A549 (cell line): ENCODE measurements around the gene CCDC40. TPM values are rescaled to one million over a fixed set of nuclear protein-coding genes. Genes with fewer than 3 reads are reported as not detected.

Source experiments
- ATAC-seq, 2 experiments: fragments of 200-7000 bp in 1 of 2; fragments of >200 bp in 1 of 2; cut with Nextera tagmentation in 1 of 2; cut with Tn5 transposase in 1 of 2; 3 replicates each; pipeline versions ENCODE4 v1.8.0 to v1.9.1; 2018 to 2020; ENCODE audit warnings: mild to moderate bottlenecking in 1 of 2, moderate library complexity in 1 of 2
- CTCF ChIA-PET: fragments of 300-600 bp; sonication (Branson Sonifier 250); formaldehyde crosslinking; extraction: SDS; loops from one replicate; lab custom pipeline; 2021; ENCODE audit warnings: antibody characterized with exemption, inconsistent platforms; lab: Yijun Ruan, JAX
- POLR2A ChIA-PET: fragments of 350-600 bp; formaldehyde crosslinking; extraction: SDS; loops from one replicate; lab custom pipeline; 2021; ENCODE audit warnings: antibody characterized with exemption, inconsistent platforms; lab: Yijun Ruan, JAX
- DNase-seq, 2 experiments: peaks; one replicate each; pipeline versions ENCODE4 v3.0.0 to v3.0.0-alpha.2; 2011 to 2016; ENCODE audit warnings: low read depth in 1 of 2, low spot score in 1 of 2
- FAIRE-seq: peaks from 2 replicates; lab custom pipeline; 2011; peaks lifted over from hg19 to GRCh38; lab: Jason Lieb, UNC
- H3K27ac ChIP-seq, 2 experiments: fragments of >200 bp; sonication (Bioruptor Twin); formaldehyde crosslinking; 3 replicates each; pipeline ENCODE4 v1.5.1; 2016 to 2017
- H3K4me1 ChIP-seq: fragments of >200 bp; sonication (Bioruptor Twin); formaldehyde crosslinking; 3 replicates; pipeline ENCODE4 v1.6.1; 2016
- H3K4me2 ChIP-seq: fragments of >200 bp; sonication (Bioruptor Twin); formaldehyde crosslinking; 3 replicates; pipeline ENCODE4 v1.6.1; 2016
- H3K4me3 ChIP-seq: fragments of >200 bp; sonication (Bioruptor Twin); formaldehyde crosslinking; 3 replicates; pipeline ENCODE4 v1.5.1; 2016
- H3K9me3 ChIP-seq: fragments of >200 bp; sonication (Bioruptor Twin); formaldehyde crosslinking; 3 replicates; pipeline ENCODE4 v1.6.1; 2016
- BHLHE40 ChIP-seq: IDR thresholded peaks from 2 replicates; pipeline ENCODE4 v1.6.1; 2012; ENCODE audit warnings: low read depth, low read length, inconsistent platforms
- CHD2 ChIP-seq: fragments of 150-350 bp; IDR thresholded peaks from 2 replicates; pipeline ENCODE4 v1.6.1; 2014; ENCODE audit warnings: low read length; ENCODE audit not compliant: partially characterized antibody
- CHD4 ChIP-seq: fragments of 200-600 bp; sonication (generic); IDR thresholded peaks from 2 replicates; pipeline ENCODE4 v1.6.1; 2016; ENCODE audit warnings: antibody characterized with exemption, mild to moderate bottlenecking, borderline replicate concordance
- EHMT2 ChIP-seq: fragments of 200-600 bp; sonication (generic); IDR thresholded peaks from 2 replicates; pipeline ENCODE4 v1.6.1; 2016; ENCODE audit warnings: antibody characterized with exemption, low read depth, mild to moderate bottlenecking, moderate library complexity
- EP300 ChIP-seq, 2 experiments: fragments of >200 bp; sonication (Bioruptor Twin); formaldehyde crosslinking; IDR thresholded peaks; 2 replicates in 1 of 2; 3 replicates in 1 of 2; pipeline ENCODE4 v1.6.1; 2016 to 2017
- FOXS1 ChIP-seq: fragments of 250-450 bp; sonication (Bioruptor Pico); IDR thresholded peaks from 2 replicates; pipeline ENCODE4 v1.5.0; 2020; ENCODE audit warnings: mild to moderate bottlenecking, moderate library complexity
- GATA3 ChIP-seq: IDR thresholded peaks from 2 replicates; pipeline ENCODE4 v1.6.1; 2012; ENCODE audit warnings: borderline replicate concordance
- HEYL ChIP-seq: fragments of 250-450 bp; sonication (Bioruptor Pico); IDR thresholded peaks from 2 replicates; pipeline ENCODE4 v1.8.0; 2021; ENCODE audit warnings: mild to moderate bottlenecking, moderate library complexity
- HOXB13 ChIP-seq: fragments of 250-450 bp; sonication (Bioruptor Pico); IDR thresholded peaks from 2 replicates; pipeline ENCODE4 v1.5.0; 2020; ENCODE audit warnings: low read depth, mild to moderate bottlenecking, moderate library complexity
- KDM1A ChIP-seq: fragments of 200-600 bp; sonication (generic); IDR thresholded peaks from 2 replicates; pipeline ENCODE4 v1.6.1; 2016; ENCODE audit warnings: low read depth, mild to moderate bottlenecking
- MAFK ChIP-seq: fragments of 450-650 bp; IDR thresholded peaks from 2 replicates; pipeline ENCODE4 v1.6.1; 2014; ENCODE audit not compliant: partially characterized antibody
- NFE2L2 ChIP-seq: fragments of 150-350 bp; conservative IDR thresholded peaks from 2 replicates; pipeline ENCODE4 v1.6.1; 2014; ENCODE audit warnings: low read length
- PBX3 ChIP-seq: IDR thresholded peaks from 2 replicates; pipeline ENCODE4 v1.6.1; 2012
- PHF8 ChIP-seq: fragments of 200-600 bp; sonication (generic); IDR thresholded peaks from 2 replicates; pipeline ENCODE4 v1.6.1; 2016; ENCODE audit warnings: low read depth, mild to moderate bottlenecking, antibody characterized with exemption, moderate library complexity, borderline replicate concordance
- POLR2A ChIP-seq: IDR thresholded peaks from 2 replicates; pipeline ENCODE4 v1.6.1; 2012; ENCODE audit warnings: mild to moderate bottlenecking, low read length
- RAD21 ChIP-seq, 2 experiments: fragments of >200 bp in 1 of 2; sonication (Bioruptor Twin) in 1 of 2; formaldehyde crosslinking in 1 of 2; IDR thresholded peaks in 1 of 2; conservative IDR thresholded peaks in 1 of 2; 2 replicates in 1 of 2; 3 replicates in 1 of 2; pipeline ENCODE4 v1.6.1; 2012 to 2018; ENCODE audit warnings: inconsistent platforms in 1 of 2
- RCOR1 ChIP-seq: fragments of 150-350 bp; IDR thresholded peaks from 2 replicates; pipeline ENCODE4 v1.6.1; 2014; ENCODE audit warnings: antibody characterized with exemption, low read length, low read depth
- REST ChIP-seq: fragments of 200-600 bp; sonication (generic); IDR thresholded peaks from 2 replicates; pipeline ENCODE4 v1.6.1; 2016; ENCODE audit warnings: antibody characterized with exemption, mild to moderate bottlenecking, moderate library complexity
- RFX5 ChIP-seq: fragments of 450-650 bp; IDR thresholded peaks from 2 replicates; pipeline ENCODE4 v1.7.1; 2014; ENCODE audit warnings: antibody characterized with exemption, mild to moderate bottlenecking, moderate library complexity
- SMC3 ChIP-seq: fragments of >200 bp; sonication (Bioruptor Twin); formaldehyde crosslinking; IDR thresholded peaks from 3 replicates; pipeline ENCODE4 v1.6.1; 2018; ENCODE audit warnings: inconsistent platforms
- TFCP2L1 ChIP-seq: fragments of 250-450 bp; sonication (Bioruptor Pico); IDR thresholded peaks from 2 replicates; pipeline ENCODE4 v1.5.0; 2021; ENCODE audit warnings: mild to moderate bottlenecking
- ZSCAN20 ChIP-seq: fragments of 250-450 bp; sonication (Bioruptor Pico); IDR thresholded peaks from 2 replicates; pipeline ENCODE4 v1.8.0; 2022; ENCODE audit warnings: mild to moderate bottlenecking, moderate library complexity
- WGBS: methylation state at CpG from one replicate; pipeline ENCODE4 v1.1.6; 2017; ENCODE audit errors: missing lambda C conversion rate; 5-methylcytosine and 5-hydroxymethylcytosine counted together
- polyA plus RNA-seq, 4 experiments: library from polyadenylated mRNA; depleted of rRNA in 3 of 4; stranded (reverse); fragments of >200 nt; fragmentation: RNase III in 1 of 4; extraction: RNeasy Plus Mini Kit Qiagen cat#74134 plus additional on column Dnase treatment in 1 of 4; gene quantifications; 2 replicates in 3 of 4; 3 replicates in 1 of 4; pipeline ENCODE4 v1.2.3, GENCODE V29; 2011 to 2017
- TF ChIP-seq, protein P1 (sequence below): fragments of 250-450 bp; sonication (Bioruptor Pico); IDR thresholded peaks from 2 replicates; pipeline ENCODE4 v1.5.0; 2021; ENCODE audit warnings: mild to moderate bottlenecking, moderate library complexity, borderline replicate concordance
- TF ChIP-seq, protein P2 (sequence below): fragments of 250-450 bp; sonication (Bioruptor Pico); IDR thresholded peaks from 2 replicates; pipeline ENCODE4 v1.5.0; 2020; ENCODE audit warnings: low read depth, mild to moderate bottlenecking, moderate library complexity
- TF ChIP-seq, protein P3 (sequence below): fragments of >200 bp; sonication (Bioruptor Twin); formaldehyde crosslinking; IDR thresholded peaks from 3 replicates; pipeline ENCODE4 v1.5.1; 2016

The CCDC40 gene
- polyA plus RNA-seq, 2 of the 4 experiments (the other 2 are of a cell fraction), result 5.9 to 11.3 TPM

DNA sequence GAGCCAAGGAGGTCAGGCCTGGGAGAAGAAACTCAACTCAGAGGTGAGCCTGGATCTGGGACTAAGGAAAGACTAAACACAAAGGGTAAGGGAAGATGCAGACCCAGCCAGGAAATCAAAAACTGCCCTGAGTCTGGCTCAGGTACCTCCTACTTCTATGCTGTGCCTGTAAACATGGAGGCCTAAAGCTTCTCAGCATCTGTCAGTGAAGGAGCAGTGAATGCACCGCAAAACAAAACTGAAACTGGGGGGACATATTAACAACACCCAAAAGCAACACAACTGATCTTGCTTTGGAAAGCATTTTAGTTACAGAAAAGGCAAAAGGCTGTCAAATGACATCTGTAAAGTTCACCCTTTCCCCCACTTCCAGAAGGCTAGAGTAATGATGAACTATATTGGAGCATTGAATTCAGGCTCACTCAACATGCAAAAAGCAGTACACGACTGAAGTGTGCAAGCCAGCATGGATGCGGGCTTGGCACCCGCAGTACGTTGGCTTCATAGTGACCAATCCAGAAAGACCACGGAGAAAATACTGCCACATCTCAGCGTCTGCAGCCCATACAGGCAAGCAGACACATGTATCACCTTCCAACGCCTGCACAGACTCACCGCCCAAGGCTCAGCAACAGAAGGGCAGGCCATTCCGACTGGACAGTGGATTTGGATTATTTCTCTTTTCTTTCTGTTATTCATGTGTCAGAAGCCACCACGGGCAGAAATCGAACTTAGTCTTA lies 4.6 kb upstream of the CCDC40 start:
- no peak overlapping the region for H3K4me3 ChIP-seq
- ChIA-PET POLR2A (no interaction called here), CTCF (interaction anchor here (1.2 to 11.5 kb wide), 2 partner anchors 25 to 40 kb away, joined by 3 to 138 read pairs; no protein-coding TSS in a partner anchor)
- H3K9me3 ChIP-seq, result no peaks in the 10 kb centered on the region
- H3K4me2 ChIP-seq, result no peak overlapping the region
- no peak for FAIRE-seq
- ATAC-seq, result no peak
- WGBS, result 90% methylated on average over 12 of the region's 12 CpGs
- no peak for DNase-seq
- TF ChIP-seq RAD21 (conservative IDR thresholded peaks at IDR 0.05 in 1 of 2, IDR thresholded peaks at IDR 0.05 in 1 of 2), result no peak
- no peak for TF ChIP-seq EP300 (IDR thresholded peaks at IDR 0.05)
- no peak for TF ChIP-seq RFX5
- TF ChIP-seq GATA3, result no peak
- TF ChIP-seq PHF8, result no peak
- TF ChIP-seq MAFK, result no peak
- TF ChIP-seq CHD2, result no peak
- no peak for TF ChIP-seq CHD4
- TF ChIP-seq, protein P1, sequence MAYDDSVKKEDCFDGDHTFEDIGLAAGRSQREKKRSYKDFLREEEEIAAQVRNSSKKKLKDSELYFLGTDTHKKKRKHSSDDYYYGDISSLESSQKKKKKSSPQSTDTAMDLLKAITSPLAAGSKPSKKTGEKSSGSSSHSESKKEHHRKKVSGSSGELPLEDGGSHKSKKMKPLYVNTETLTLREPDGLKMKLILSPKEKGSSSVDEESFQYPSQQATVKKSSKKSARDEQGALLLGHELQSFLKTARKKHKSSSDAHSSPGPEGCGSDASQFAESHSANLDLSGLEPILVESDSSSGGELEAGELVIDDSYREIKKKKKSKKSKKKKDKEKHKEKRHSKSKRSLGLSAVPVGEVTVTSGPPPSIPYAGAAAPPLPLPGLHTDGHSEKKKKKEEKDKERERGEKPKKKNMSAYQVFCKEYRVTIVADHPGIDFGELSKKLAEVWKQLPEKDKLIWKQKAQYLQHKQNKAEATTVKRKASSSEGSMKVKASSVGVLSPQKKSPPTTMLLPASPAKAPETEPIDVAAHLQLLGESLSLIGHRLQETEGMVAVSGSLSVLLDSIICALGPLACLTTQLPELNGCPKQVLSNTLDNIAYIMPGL (CRISPR knock-in tag), result no peak
- no peak for TF ChIP-seq POLR2A
- TF ChIP-seq SMC3, result no peak
- TF ChIP-seq EHMT2, result no peak
- no peak for TF ChIP-seq TFCP2L1 (CRISPR knock-in tag)
- TF ChIP-seq PBX3, result no peak
- no peak for TF ChIP-seq BHLHE40
- H3K4me1 ChIP-seq, result peaks cover 22% of the 10 kb centered on the region
- no peak overlapping the region for H3K27ac ChIP-seq

- ChIA-PET POLR2A (no interaction called here), CTCF (interaction anchor here (1.0 to 11.5 kb wide), 4 partner anchors 26 to 243 kb away, joined by 3 to 138 read pairs (median 5); partner anchors contain the start of gene GAA)
- H3K4me2 ChIP-seq, result no peak overlapping the region
- ATAC-seq (no peak), FAIRE-seq (no peak), DNase-seq (no peak)
- WGBS, result 93% methylated on average over 9 of the region's 9 CpGs
- no peaks in the 10 kb centered on the region for H3K9me3 ChIP-seq
- no peak overlapping the region for H3K27ac ChIP-seq
- peaks cover 22% of the 10 kb centered on the region for H3K4me1 ChIP-seq
- H3K4me3 ChIP-seq, result no peak overlapping the region
- TF ChIP-seq HEYL (CRISPR knock-in tag), result no peak
- no peak for TF ChIP-seq KDM1A
- no peak for TF ChIP-seq RCOR1
- no peak for TF ChIP-seq ZSCAN20
- TF ChIP-seq, protein P1 (CRISPR knock-in tag), result no peak
- TF ChIP-seq, protein P2, sequence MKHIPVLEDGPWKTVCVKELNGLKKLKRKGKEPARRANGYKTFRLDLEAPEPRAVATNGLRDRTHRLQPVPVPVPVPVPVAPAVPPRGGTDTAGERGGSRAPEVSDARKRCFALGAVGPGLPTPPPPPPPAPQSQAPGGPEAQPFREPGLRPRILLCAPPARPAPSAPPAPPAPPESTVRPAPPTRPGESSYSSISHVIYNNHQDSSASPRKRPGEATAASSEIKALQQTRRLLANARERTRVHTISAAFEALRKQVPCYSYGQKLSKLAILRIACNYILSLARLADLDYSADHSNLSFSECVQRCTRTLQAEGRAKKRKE (CRISPR knock-in tag), result no peak
- TF ChIP-seq POLR2A, result no peak
- TF ChIP-seq REST, result no peak
- TF ChIP-seq HOXB13, result no peak
- no peak for TF ChIP-seq SMC3
- no peak for TF ChIP-seq NFE2L2
- no peak for TF ChIP-seq FOXS1 (CRISPR knock-in tag)
- TF ChIP-seq, protein P3, sequence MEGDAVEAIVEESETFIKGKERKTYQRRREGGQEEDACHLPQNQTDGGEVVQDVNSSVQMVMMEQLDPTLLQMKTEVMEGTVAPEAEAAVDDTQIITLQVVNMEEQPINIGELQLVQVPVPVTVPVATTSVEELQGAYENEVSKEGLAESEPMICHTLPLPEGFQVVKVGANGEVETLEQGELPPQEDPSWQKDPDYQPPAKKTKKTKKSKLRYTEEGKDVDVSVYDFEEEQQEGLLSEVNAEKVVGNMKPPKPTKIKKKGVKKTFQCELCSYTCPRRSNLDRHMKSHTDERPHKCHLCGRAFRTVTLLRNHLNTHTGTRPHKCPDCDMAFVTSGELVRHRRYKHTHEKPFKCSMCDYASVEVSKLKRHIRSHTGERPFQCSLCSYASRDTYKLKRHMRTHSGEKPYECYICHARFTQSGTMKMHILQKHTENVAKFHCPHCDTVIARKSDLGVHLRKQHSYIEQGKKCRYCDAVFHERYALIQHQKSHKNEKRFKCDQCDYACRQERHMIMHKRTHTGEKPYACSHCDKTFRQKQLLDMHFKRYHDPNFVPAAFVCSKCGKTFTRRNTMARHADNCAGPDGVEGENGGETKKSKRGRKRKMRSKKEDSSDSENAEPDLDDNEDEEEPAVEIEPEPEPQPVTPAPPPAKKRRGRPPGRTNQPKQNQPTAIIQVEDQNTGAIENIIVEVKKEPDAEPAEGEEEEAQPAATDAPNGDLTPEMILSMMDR, result no peak
Observed at GRCh38 chr17:80032614-80033171, 3.7 kb upstream of the CCDC40 start.
